ENCODE results near the gene COL2A1.
A peak's percentile ranks its signal among the peaks of the same experiment; 100 is the strongest.

COL2A1 gene

GRCh38 chr12:48004053-48004941 is at the start of gene COL2A1:
Gene COL2A1 (minus strand): TSS chr12:48004476. CDS start chr12:48004321, 155 bp downstream.
- Mint-ChIP-seq H3K36me3 (no peaks in the 10 kb centered on the region), H3K27me3 (peaks cover 62% of the 10 kb centered on the region), H3K4me1 (ENCODE audit: low read depth) (peaks cover 34% of the 10 kb centered on the region), H3K4me3 (peak within 1 kb of the TSS; percentile 79), H3K9me3 (ENCODE audit: low read depth) (no peaks in the 10 kb centered on the region), H3K27ac (no peak within 1 kb of the TSS)

GRCh38 chr12:48053883-48054282 is 49.6 kb upstream of the COL2A1 start:
- H3K27me3 Mint-ChIP-seq: no peaks in the 10 kb centered on the region

GRCh38 chr12:48053122-48053521 is 48.8 kb upstream of the COL2A1 start:
- H3K4me3 Mint-ChIP-seq: no peak overlapping the region
- no peaks in the 10 kb centered on the region for H3K27me3 Mint-ChIP-seq
- peaks cover 3% of the 10 kb centered on the region for H3K36me3 Mint-ChIP-seq
- no peaks in the 10 kb centered on the region for H3K9me3 Mint-ChIP-seq (ENCODE audit: low read depth)
- H3K4me1 Mint-ChIP-seq (ENCODE audit: low read depth): no peaks in the 10 kb centered on the region
- no peak overlapping the region for H3K27ac Mint-ChIP-seq

More at GRCh38 chr12:48053883-48054282, 49.6 kb upstream of the COL2A1 start:
- Mint-ChIP-seq H3K27ac (no peak overlapping the region), H3K9me3 (ENCODE audit: low read depth) (peaks cover 2% of the 10 kb centered on the region), H3K4me1 (ENCODE audit: low read depth) (no peaks in the 10 kb centered on the region), H3K4me3 (no peak overlapping the region), H3K36me3 (peaks cover 9% of the 10 kb centered on the region)

- Mint-ChIP-seq H3K36me3 (peaks cover 8% of the 10 kb centered on the region), H3K9me3 (ENCODE audit: low read depth) (no peaks in the 10 kb centered on the region), H3K4me3 (no peak overlapping the region)
Measured at GRCh38 chr12:48051681-48052080, 47.4 kb upstream of the COL2A1 start.

GRCh38 chr12:48050174-48050573 is 45.9 kb upstream of the COL2A1 start:
- Mint-ChIP-seq H3K27me3 (no peaks in the 10 kb centered on the region), H3K4me3 (no peak overlapping the region), H3K9me3 (ENCODE audit: low read depth) (no peaks in the 10 kb centered on the region), H3K27ac (peak overlapping the region; percentile 17), H3K4me1 (ENCODE audit: low read depth) (no peaks in the 10 kb centered on the region), H3K36me3 (peaks cover 14% of the 10 kb centered on the region)

More at GRCh38 chr12:48051681-48052080, 47.4 kb upstream of the COL2A1 start:
- H3K4me1 Mint-ChIP-seq (ENCODE audit: low read depth): no peaks in the 10 kb centered on the region
- no peak overlapping the region for H3K27ac Mint-ChIP-seq
- no peaks in the 10 kb centered on the region for H3K27me3 Mint-ChIP-seq

- Mint-ChIP-seq H3K9me3 (ENCODE audit: low read depth) (no peaks in the 10 kb centered on the region), H3K4me1 (ENCODE audit: low read depth) (no peaks in the 10 kb centered on the region), H3K4me3 (no peak overlapping the region), H3K36me3 (peaks cover 14% of the 10 kb centered on the region), H3K27ac (peak overlapping the region; percentile 22), H3K27me3 (no peaks in the 10 kb centered on the region)
Measured at GRCh38 chr12:48045965-48046518, 41.8 kb upstream of the COL2A1 start.

- no peaks in the 10 kb centered on the region for H3K9me3 Mint-ChIP-seq (ENCODE audit: low read depth)
- H3K4me1 Mint-ChIP-seq (ENCODE audit: low read depth): no peaks in the 10 kb centered on the region
- no peak overlapping the region for H3K27ac Mint-ChIP-seq
- H3K4me3 Mint-ChIP-seq: no peak overlapping the region
- peaks cover 14% of the 10 kb centered on the region for H3K36me3 Mint-ChIP-seq
- no peaks in the 10 kb centered on the region for H3K27me3 Mint-ChIP-seq
Measured at GRCh38 chr12:48045061-48045846, 41.0 kb upstream of the COL2A1 start.

GRCh38 chr12:48044396-48044795 is 40.1 kb upstream of the COL2A1 start:
- H3K9me3 Mint-ChIP-seq (ENCODE audit: low read depth): no peaks in the 10 kb centered on the region
- H3K27ac Mint-ChIP-seq: no peak overlapping the region
- no peak overlapping the region for H3K4me3 Mint-ChIP-seq
- H3K4me1 Mint-ChIP-seq (ENCODE audit: low read depth): no peaks in the 10 kb centered on the region
- H3K36me3 Mint-ChIP-seq: peaks cover 14% of the 10 kb centered on the region
- no peaks in the 10 kb centered on the region for H3K27me3 Mint-ChIP-seq

GRCh38 chr12:48043771-48044170 is 39.5 kb upstream of the COL2A1 start:
- H3K36me3 Mint-ChIP-seq: peaks cover 11% of the 10 kb centered on the region
- H3K9me3 Mint-ChIP-seq (ENCODE audit: low read depth): no peaks in the 10 kb centered on the region
- H3K4me1 Mint-ChIP-seq (ENCODE audit: low read depth): no peaks in the 10 kb centered on the region
- no peak overlapping the region for H3K4me3 Mint-ChIP-seq
- peak overlapping the region; percentile 41 for H3K27ac Mint-ChIP-seq
- H3K27me3 Mint-ChIP-seq: no peaks in the 10 kb centered on the region

GRCh38 chr12:48041591-48042423 is 37.5 kb upstream of the COL2A1 start:
- Mint-ChIP-seq H3K4me1 (ENCODE audit: low read depth) (no peaks in the 10 kb centered on the region), H3K27ac (no peak overlapping the region), H3K36me3 (peaks cover 7% of the 10 kb centered on the region), H3K27me3 (no peaks in the 10 kb centered on the region), H3K9me3 (ENCODE audit: low read depth) (no peaks in the 10 kb centered on the region), H3K4me3 (no peak overlapping the region)

- Mint-ChIP-seq H3K9me3 (ENCODE audit: low read depth) (no peaks in the 10 kb centered on the region), H3K27ac (no peak overlapping the region), H3K4me3 (no peak overlapping the region), H3K27me3 (no peaks in the 10 kb centered on the region), H3K4me1 (ENCODE audit: low read depth) (no peaks in the 10 kb centered on the region), H3K36me3 (peaks cover 1% of the 10 kb centered on the region)
Measured at GRCh38 chr12:48040354-48040753, 36.1 kb upstream of the COL2A1 start.

- Mint-ChIP-seq H3K27me3 (no peaks in the 10 kb centered on the region), H3K9me3 (ENCODE audit: low read depth) (no peaks in the 10 kb centered on the region), H3K4me3 (no peak overlapping the region), H3K4me1 (ENCODE audit: low read depth) (no peaks in the 10 kb centered on the region), H3K36me3 (no peaks in the 10 kb centered on the region), H3K27ac (no peak overlapping the region)
Measured at GRCh38 chr12:48039151-48039550, 34.9 kb upstream of the COL2A1 start.

GRCh38 chr12:48038085-48038484 is 33.8 kb upstream of the COL2A1 start:
- H3K27ac Mint-ChIP-seq: no peak overlapping the region
- H3K9me3 Mint-ChIP-seq (ENCODE audit: low read depth): no peaks in the 10 kb centered on the region
- H3K27me3 Mint-ChIP-seq: no peaks in the 10 kb centered on the region
- H3K4me3 Mint-ChIP-seq: no peak overlapping the region
- H3K36me3 Mint-ChIP-seq: no peaks in the 10 kb centered on the region
- no peaks in the 10 kb centered on the region for H3K4me1 Mint-ChIP-seq (ENCODE audit: low read depth)

- Mint-ChIP-seq H3K9me3 (ENCODE audit: low read depth) (no peaks in the 10 kb centered on the region), H3K27ac (no peak overlapping the region), H3K27me3 (no peaks in the 10 kb centered on the region), H3K36me3 (no peaks in the 10 kb centered on the region), H3K4me3 (no peak overlapping the region), H3K4me1 (ENCODE audit: low read depth) (no peaks in the 10 kb centered on the region)
Measured at GRCh38 chr12:48037267-48037915, 33.1 kb upstream of the COL2A1 start.

All from activated naive CD8-positive, alpha-beta T cell (primary cell).